GM18511 (cell line): ENCODE data around the gene HSFX1.

Experiments used
- ATAC-seq: cut with Tn5 transposase; IDR thresholded peaks from one replicate; pipeline ENCODE4 v1.9.1; 2021; ENCODE audit warnings: mild to moderate bottlenecking, moderate library complexity; ENCODE audit not compliant: unreplicated experiment

The HSFX1 gene

DNA sequence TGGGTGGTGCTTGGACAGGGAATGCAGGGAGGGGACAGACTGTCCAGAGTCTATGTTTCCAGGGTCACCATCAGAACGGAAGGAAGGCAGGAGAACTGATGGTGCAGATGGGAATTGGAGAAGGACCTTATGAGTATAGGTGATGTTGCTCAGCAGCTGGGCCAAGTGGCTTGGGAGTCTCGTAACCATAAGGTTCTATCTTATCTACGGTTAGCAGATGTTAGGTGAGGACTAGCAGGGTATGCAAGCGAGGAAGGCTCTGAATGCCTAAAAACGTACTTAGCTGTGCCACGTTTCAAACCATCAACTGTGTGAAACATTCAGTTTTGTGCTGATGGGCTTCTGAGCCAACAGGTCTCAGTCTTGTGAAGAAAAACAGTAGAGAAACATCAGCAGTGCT, 30.2 kb downstream of the HSFX1 start:
- ATAC-seq, result no peak

DNA sequence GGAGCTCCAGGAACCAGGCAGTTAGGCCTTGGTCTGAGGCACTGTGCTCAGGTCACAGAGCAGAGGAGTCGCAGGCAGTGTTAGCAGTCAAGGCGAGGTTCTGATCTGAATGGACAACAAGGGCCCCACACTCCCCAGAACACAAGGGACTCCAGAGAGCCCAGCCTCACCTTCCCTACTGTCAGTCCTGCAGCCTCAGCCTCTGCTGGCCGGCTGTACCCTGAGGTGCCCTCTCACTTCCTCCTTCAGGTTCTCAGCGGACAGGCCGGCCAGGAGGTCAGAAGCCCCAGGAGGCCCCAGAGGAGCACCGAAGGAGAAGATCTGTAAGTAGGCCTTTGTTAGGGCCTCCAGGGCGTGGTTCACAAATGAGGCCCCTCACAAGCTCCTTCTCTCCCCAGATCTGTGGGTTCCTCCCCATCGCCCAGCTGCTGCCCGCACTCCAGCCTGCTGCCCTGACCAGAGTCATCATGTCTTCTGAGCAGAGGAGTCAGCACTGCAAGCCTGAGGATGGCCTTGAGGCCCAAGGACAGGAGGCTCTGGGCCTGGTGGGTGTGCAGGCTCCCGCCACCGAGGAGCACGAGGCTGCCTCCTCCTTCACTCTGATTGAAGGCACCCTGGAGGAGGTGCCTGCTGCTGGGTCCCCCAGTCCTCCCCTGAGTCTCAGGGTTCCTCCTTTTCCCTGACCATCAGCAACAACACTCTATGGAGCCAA, 34.0 kb downstream of the HSFX1 start:
- ATAC-seq, result no peak

DNA sequence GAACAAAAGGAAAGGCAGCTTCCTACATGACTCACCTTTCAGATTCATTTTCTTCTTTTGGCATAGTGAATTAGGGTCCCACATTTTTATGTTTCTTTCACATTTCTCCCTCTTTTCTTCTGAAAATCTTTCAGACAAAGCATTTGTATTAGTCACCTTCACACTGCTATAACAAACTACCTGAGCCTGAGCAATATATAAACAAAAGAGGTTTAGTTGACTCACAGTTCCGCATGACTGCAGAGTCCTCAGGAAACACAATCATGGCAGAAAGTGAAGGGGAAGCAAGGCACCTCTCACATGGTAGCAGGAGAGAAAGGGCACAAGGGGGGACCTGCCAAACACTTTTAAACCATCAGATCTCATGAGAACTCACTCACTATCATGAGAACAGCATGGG, 44.8 kb downstream of the HSFX1 start:
- ATAC-seq, result no peak

DNA sequence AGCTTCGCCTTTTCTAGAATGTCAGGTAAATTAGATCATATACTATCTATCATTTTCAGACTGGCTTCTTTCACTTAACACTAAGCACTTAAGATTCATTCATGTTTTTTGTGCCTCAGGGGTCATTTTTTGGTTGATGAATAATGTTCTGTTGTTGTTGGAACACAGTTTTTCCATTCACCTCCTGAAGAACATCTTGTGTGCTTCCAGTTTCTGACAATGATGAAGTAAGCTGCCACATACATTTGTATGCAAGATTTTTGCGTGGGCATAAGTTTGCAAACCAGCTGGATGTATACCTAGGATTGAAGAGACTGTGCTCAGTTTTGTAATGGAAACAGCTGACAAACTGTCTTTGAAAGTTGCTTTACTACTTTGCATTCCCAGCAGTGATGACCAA, 45.5 kb downstream of the HSFX1 start:
- ATAC-seq, result no peak

DNA sequence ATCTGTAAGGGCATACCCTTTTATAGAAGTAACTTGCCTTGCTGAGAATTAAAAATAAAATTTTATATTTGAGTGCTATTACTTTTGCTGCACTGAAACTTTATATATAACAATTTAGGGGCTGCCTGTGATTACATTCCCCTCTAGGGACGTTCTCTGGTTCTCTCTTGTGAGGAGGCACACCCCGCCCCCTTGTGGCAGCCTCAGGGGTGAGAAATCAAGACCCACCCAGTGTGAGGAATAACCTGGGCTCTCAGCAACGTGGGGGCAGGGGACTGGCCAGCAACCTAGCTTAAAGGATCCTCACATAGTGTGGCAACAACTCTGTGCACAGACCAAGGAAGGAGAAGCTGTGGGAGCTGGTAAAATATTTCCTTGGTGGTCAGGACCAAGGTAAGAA, 51.6 kb downstream of the HSFX1 start:
- no peak for ATAC-seq
